NCI-H1930 (cell line): ENCODE measurements around the gene S100A2.
"Not testable (repeated sequence)": the region's sequence is repeated elsewhere in the genome, so short reads cannot be mapped to it uniquely, and the experiment has no call there.

Experiments
- DNase-seq, 2 experiments: peaks; one replicate each; lab custom pipeline; 2025; lab: John Stamatoyannopoulos, UW

S100A2 gene

GRCh38 chr1:153532769-153533599, 32.7 kb downstream of the S100A2 start:
- peak in 1 of 2 experiments; percentile 60 for DNase-seq

- DNase-seq, result no peak
Observed at GRCh38 chr1:153532181-153532580, 33.5 kb downstream of the S100A2 start.

- no peak for DNase-seq
Observed at GRCh38 chr1:153531638-153532037, 34.0 kb downstream of the S100A2 start.

- DNase-seq, result no peak
Observed at GRCh38 chr1:153527683-153528040, 38.0 kb downstream of the S100A2 start.

- no peak for DNase-seq
Observed at GRCh38 chr1:153527023-153527682, 38.5 kb downstream of the S100A2 start.

GRCh38 chr1:153526132-153526543, 39.5 kb downstream of the S100A2 start:
- DNase-seq, result no peak

GRCh38 chr1:153525088-153525728, 40.4 kb downstream of the S100A2 start:
- DNase-seq, result no peak

- not testable (repeated sequence) for DNase-seq
Observed at GRCh38 chr1:153522353-153523048, 43.1 kb downstream of the S100A2 start.

- DNase-seq, result not testable (repeated sequence)
Observed at GRCh38 chr1:153521808-153522207, 43.8 kb downstream of the S100A2 start.

- no peak for DNase-seq
Observed at GRCh38 chr1:153520818-153521476, 44.7 kb downstream of the S100A2 start.

GRCh38 chr1:153520137-153520691, 45.4 kb downstream of the S100A2 start:
- DNase-seq, result not testable (repeated sequence)

GRCh38 chr1:153519242-153519641, 46.4 kb downstream of the S100A2 start:
- no peak for DNase-seq

- DNase-seq, result no peak
Observed at GRCh38 chr1:153515504-153516394, 49.9 kb downstream of the S100A2 start.

- DNase-seq, result no peak
Observed at GRCh38 chr1:153513666-153514065, 52.0 kb downstream of the S100A2 start.

- no peak for DNase-seq
Observed at GRCh38 chr1:153513023-153513422, 52.6 kb downstream of the S100A2 start.
